HepG2 (cell line): ENCODE results near the gene C20orf204. TPM values are rescaled to one million over a fixed set of nuclear protein-coding genes. Genes with fewer than 3 reads are reported as not detected.

Source experiments
- ATAC-seq: fragments of 200-7000 bp; cut with Tn5 transposase; 3 replicates; pipeline ENCODE4 v1.9.1; 2020; ENCODE audit warnings: mild to moderate bottlenecking, moderate library complexity
- BruUV-seq: library from RNA; stranded (reverse); fragments of 400-500 nt; replicated peaks from 2 replicates; lab custom pipeline; 2021; lab: Mats Ljungman, UMichigan
- CTCF ChIA-PET: fragments of 300-600 bp; formaldehyde crosslinking; extraction: SDS; loops from one replicate; lab custom pipeline; 2021; ENCODE audit warnings: low total read pairs, inconsistent platforms, low intra/inter-chr PET ratio; lab: Yijun Ruan, JAX
- POLR2A ChIA-PET: fragments of 350-600 bp; sonication (Branson Sonifier 250); formaldehyde crosslinking; loops from one replicate; lab custom pipeline; 2020; ENCODE audit warnings: antibody characterized with exemption, inconsistent platforms; lab: Yijun Ruan, JAX
- DNase-seq: peaks from one replicate; pipeline ENCODE4 v3.0.0-alpha.2; 2015; ENCODE audit warnings: low spot score
- FAIRE-seq: peaks from 3 replicates; lab custom pipeline; 2011; peaks lifted over from hg19 to GRCh38; lab: Jason Lieb, UNC
- H2AFZ ChIP-seq: one replicate; pipeline ENCODE4 v1.6.1; 2011; ENCODE audit warnings: low read length, inconsistent platforms
- H3K27ac ChIP-seq: fragments of 300-600 bp; 3 replicates; pipeline ENCODE4 v1.8.0; 2011; ENCODE audit warnings: mixed run types, mild to moderate bottlenecking, mixed read lengths, low read length, inconsistent platforms; ENCODE audit not compliant: insufficient read depth; ENCODE audit errors: extremely low read length
- H3K27me3 ChIP-seq, 2 experiments: fragments of 200-600 bp in 1 of 2; 2 replicates in 1 of 2; 3 replicates in 1 of 2; pipeline versions ENCODE4 v1.6.0 to v1.8.0; 2011; ENCODE audit warnings: low read length in 2 of 2, mild to moderate bottlenecking in 2 of 2, moderate library complexity in 2 of 2, inconsistent platforms in 1 of 2; ENCODE audit not compliant: insufficient read depth in 2 of 2, control insufficient read depth in 1 of 2
- H3K36me3 ChIP-seq, 2 experiments: fragments of 200-600 bp in 1 of 2; replicated peaks in 1 of 2; 2 replicates in 1 of 2; 3 replicates in 1 of 2; pipeline versions ENCODE4 v1.5.1 to v1.8.0; 2011; ENCODE audit warnings: low read length in 2 of 2, inconsistent platforms in 1 of 2; ENCODE audit not compliant: insufficient read depth in 2 of 2, control insufficient read depth in 1 of 2
- H3K4me1 ChIP-seq: 2 replicates; pipeline ENCODE4 v1.5.1; 2012; ENCODE audit warnings: low read length, inconsistent platforms; ENCODE audit not compliant: insufficient read depth
- H3K4me2 ChIP-seq: 2 replicates; pipeline ENCODE4 v1.6.0; 2011; ENCODE audit warnings: low read depth, low read length, inconsistent platforms
- H3K4me3 ChIP-seq, 3 experiments: fragments of 200-600 bp in 1 of 3; sonication (generic), shearing (Covaris generic) in 1 of 3; replicated peaks in 1 of 3; 2 replicates each; pipeline ENCODE4 v1.5.1; 2011 to 2016; ENCODE audit warnings: low read length in 3 of 3, inconsistent platforms in 2 of 3, low read depth in 2 of 3, mild to moderate bottlenecking in 2 of 3, control low read depth in 1 of 3, mixed read lengths in 1 of 3; ENCODE audit not compliant: insufficient read depth in 1 of 3
- H3K79me2 ChIP-seq: one replicate; pipeline ENCODE4 v1.6.1; 2011; ENCODE audit warnings: low read length, inconsistent platforms; ENCODE audit not compliant: insufficient read depth
- H3K9ac ChIP-seq: 2 replicates; pipeline ENCODE4 v1.6.0; 2011; ENCODE audit warnings: mild to moderate bottlenecking, low read depth, low read length, inconsistent platforms; ENCODE audit not compliant: insufficient read depth
- H3K9me3 ChIP-seq: 2 replicates; pipeline ENCODE4 v1.5.1; 2012; ENCODE audit warnings: mild to moderate bottlenecking, low read length
- H4K20me1 ChIP-seq: 2 replicates; pipeline ENCODE4 v1.6.0; 2011; ENCODE audit warnings: inconsistent platforms, mild to moderate bottlenecking, low read length, moderate library complexity; ENCODE audit not compliant: insufficient read depth
- AGO1 ChIP-seq: fragments of 200-400 bp; formaldehyde crosslinking; IDR thresholded peaks from 2 replicates; pipeline ENCODE4 v1.6.1; 2017; ENCODE audit warnings: mild to moderate bottlenecking, low read depth, low read length, moderate library complexity; ENCODE audit not compliant: poor library complexity, severe bottlenecking
- AGO2 ChIP-seq: fragments of 200-400 bp; formaldehyde crosslinking; optimal IDR thresholded peaks from 2 replicates; pipeline ENCODE3; 2017; ENCODE audit warnings: mild to moderate bottlenecking, low read depth, low read length, moderate library complexity
- NCOA2 ChIP-seq: sonication (generic); formaldehyde crosslinking; IDR thresholded peaks from 2 replicates; pipeline ENCODE4 v1.8.0; 2022; ENCODE audit warnings: inconsistent platforms
- RBFOX2 ChIP-seq: fragments of 200-400 bp; formaldehyde crosslinking; IDR thresholded peaks from 2 replicates; pipeline ENCODE4 v1.6.1; 2017; ENCODE audit warnings: low read depth, mild to moderate bottlenecking, low read length
- WGBS: methylation state at CpG from one replicate; pipeline ENCODE4 v1.1.6; 2017; ENCODE audit warnings: low lambda C conversion rate; 5-methylcytosine and 5-hydroxymethylcytosine counted together
- in situ Hi-C: cut with HindIII; loops from 2 replicates; pipeline ENCODE4 v1.10.0; 2017; ENCODE audit warnings: low pct_unique_long_range_greater_than_20kb; ENCODE audit not compliant: extremely low pct_ligation_motif_present
- intact Hi-C: fragments of 100-400 bp; cut with micrococcal nuclease; formaldehyde crosslinking; loops from one replicate; pipeline ENCODE4 v1.10.0; 2022; ENCODE audit not compliant: unreplicated experiment
- polyA plus RNA-seq, 8 experiments: library from polyadenylated mRNA; depleted of rRNA in 3 of 8; stranded (reverse) in 7 of 8; unstranded in 1 of 8; fragments of >200 nt; fragmentation: Illumina TruSeq in 4 of 8; extraction: Trizol in 4 of 8; gene quantifications; 2 replicates each; pipeline versions ENCODE4 v1.2.1 to v1.2.3, GENCODE V29; 2011 to 2016; ENCODE audit warnings: low read depth in 4 of 8, missing spikeins in 1 of 8, mixed read lengths in 1 of 8; ENCODE audit not compliant: insufficient read depth in 1 of 8
- total RNA-seq, 5 experiments: library from RNA; depleted of rRNA; stranded (reverse); fragments of >200 nt; fragmentation: Illumina TruSeq; extraction: Trizol; gene quantifications; 2 replicates each; pipeline ENCODE4 v1.2.3, GENCODE V29; 2016; ENCODE audit warnings: low read depth in 1 of 5
- TF ChIP-seq, protein P1 (sequence below): sonication (generic); formaldehyde crosslinking; IDR thresholded peaks from 2 replicates; pipeline ENCODE4 v1.9.0; 2022; ENCODE audit warnings: low read depth, missing genetic modification reagents

C20orf204 gene
- total and polyA plus RNA-seq, 2 of the 13 experiments (the other 11 are each of a cell fraction or from before 2014, with no cell fraction given), result 22.1 to 80.0 TPM

DNA sequence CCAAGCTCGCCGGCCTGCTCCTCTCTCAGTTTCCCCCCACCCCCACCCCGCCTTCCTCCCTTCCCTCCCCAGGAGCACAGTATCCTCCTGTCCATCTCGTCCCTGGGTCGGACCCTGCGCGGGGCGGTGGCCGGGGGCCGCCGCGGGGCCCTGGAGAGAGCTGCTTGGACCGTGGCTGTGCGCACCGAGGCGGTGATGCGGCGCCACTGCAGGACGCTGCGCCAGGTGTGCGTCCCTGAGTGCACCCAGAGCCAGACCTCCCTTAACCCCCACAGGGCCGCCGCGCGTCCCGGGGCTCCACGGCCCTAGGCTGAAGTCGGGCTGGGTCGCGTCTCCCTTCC lies 2.2 kb downstream of the C20orf204 start:
- Histone ChIP-seq H3K4me3 (no peak overlapping the region), H3K4me2 (no peak overlapping the region), H3K27ac (no peak overlapping the region), H4K20me1 (no peaks in the 10 kb centered on the region), H3K27me3 (no peaks in the 10 kb centered on the region), H3K79me2 (peaks cover 18% of the 10 kb centered on the region), H3K9ac (no peak overlapping the region), H3K4me1 (peaks cover 65% of the 10 kb centered on the region), H3K36me3 (peaks cover 8 to 10% of the 10 kb centered on the region in 2 experiments; a peak in 3 of 5 replicates), H3K9me3 (no peaks in the 10 kb centered on the region), H2AFZ (no peak overlapping the region)
- in situ Hi-C loops (no loop called here), intact Hi-C loops (no loop called here)
- no peak for ATAC-seq
- FAIRE-seq, result no peak
- ChIA-PET CTCF (no interaction called here), POLR2A (interaction anchor here (4.6 to 10.1 kb wide), 2 partner anchors 15 to 58 kb away, joined by 32 to 252 read pairs; partner anchors contain the start of genes PRPF6, SAMD10 and SOX18)
- TF ChIP-seq RBFOX2, result peak; percentile 69
- no peak for TF ChIP-seq NCOA2 (CRISPR knock-in tag)
- TF ChIP-seq AGO2, result peak; percentile 47
- TF ChIP-seq AGO1, result peak; percentile 1
- TF ChIP-seq, protein P1, sequence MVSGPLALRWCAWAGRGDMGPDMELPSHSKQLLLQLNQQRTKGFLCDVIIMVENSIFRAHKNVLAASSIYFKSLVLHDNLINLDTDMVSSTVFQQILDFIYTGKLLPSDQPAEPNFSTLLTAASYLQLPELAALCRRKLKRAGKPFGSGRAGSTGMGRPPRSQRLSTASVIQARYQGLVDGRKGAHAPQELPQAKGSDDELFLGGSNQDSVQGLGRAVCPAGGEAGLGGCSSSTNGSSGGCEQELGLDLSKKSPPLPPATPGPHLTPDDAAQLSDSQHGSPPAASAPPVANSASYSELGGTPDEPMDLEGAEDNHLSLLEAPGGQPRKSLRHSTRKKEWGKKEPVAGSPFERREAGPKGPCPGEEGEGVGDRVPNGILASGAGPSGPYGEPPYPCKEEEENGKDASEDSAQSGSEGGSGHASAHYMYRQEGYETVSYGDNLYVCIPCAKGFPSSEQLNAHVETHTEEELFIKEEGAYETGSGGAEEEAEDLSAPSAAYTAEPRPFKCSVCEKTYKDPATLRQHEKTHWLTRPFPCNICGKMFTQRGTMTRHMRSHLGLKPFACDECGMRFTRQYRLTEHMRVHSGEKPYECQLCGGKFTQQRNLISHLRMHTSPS (CRISPR knock-in tag), result no peak
- no peak for DNase-seq
- 98% methylated on average over 30 of the region's 30 CpGs for WGBS
- BruUV-seq, result no TSS peak
